ENCODE data around the gene STIL.

DNA sequence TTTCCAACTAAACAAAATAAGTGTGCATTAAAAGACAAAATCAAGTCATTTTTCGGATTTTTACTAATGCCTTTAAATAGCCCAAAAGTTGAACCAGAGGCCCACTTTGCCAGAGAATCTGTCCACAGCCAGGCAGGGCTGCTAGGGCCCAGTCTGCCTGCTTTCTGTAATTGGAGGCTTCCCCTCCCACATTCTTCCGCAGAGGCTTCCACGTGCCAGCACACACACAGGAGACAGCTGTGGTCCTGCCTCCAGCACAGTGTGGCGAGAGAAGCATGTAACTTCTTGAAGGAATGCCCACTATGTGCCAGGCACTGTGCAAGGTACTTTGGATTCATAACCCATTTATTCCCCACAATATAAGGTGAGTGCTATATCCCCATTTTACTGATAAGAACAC is 112.8 kb downstream of the STIL start:
- TF ChIP-seq TAF1 (IDR thresholded peaks at IDR 0.05; ENCODE audit: borderline replicate concordance, low read depth, low read length) (no peak), POLR2A (IDR thresholded peaks at IDR 0.05; ENCODE audit: low read depth, low read length) (no peak), POLR2AphosphoS5 (IDR thresholded peaks at IDR 0.05; ENCODE audit: low read depth, low read length) (no peak)

Data from GM12892 (cell line).